Measurements from ENCODE around the gene LRRC3C.

DNA sequence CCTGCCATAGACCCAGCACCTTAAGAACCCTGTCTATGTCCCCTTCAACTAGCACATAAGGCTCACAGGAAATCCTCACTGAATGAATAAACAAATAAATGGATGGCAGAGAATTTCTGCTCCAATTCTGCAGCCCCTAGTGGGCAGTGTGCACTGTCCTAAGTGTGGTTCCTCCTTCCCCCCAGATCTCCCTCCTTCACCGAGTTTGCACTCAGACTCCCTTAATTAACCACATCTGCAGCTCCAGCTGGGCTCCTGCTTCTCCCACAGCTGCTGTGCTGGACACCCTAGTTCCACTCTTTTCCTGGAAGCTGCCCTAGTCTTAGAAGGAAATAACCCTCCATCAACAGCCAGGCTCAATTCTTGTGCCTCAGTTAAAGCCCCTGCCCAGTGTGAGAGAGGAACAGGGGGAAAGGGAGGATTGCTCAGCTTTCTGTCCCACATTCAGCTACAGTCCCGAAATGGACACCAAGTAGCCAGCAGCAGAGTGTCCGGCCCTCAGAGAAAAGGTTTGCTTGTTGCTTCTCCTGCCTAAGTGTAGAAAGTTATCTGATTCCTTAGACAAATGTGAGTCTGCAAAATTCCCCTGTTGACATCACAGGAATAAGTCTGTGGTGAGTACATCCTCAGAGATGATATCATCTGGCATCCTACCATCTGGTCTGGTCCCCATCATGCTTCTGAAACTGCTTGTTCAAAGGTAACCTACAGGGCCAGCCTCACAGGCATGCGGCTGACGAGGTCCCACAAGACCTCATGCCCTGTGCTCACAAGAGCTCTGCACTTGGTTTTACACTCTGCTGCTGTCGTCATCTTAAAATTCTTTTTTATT is 12.3 kb downstream of the LRRC3C start:
- TF ChIP-seq EZH2 (IDR thresholded peaks at IDR 0.05) (no peak), POLR2AphosphoS5 (IDR thresholded peaks at IDR 0.05; ENCODE audit: borderline replicate concordance, low read depth, low read length) (no peak), FOXP2 (optimal IDR thresholded peaks at IDR 0.05; ENCODE audit: control extremely low read depth, extremely low read length, insufficient read depth) (no peak)

Measured in SK-N-MC (cell line).